Astrocyte (in vitro differentiated cells and primary cell): ENCODE measurements around the gene HMGA1.

Experiments used
- EZH2 ChIP-seq: IDR thresholded peaks from 2 replicates; pipeline ENCODE4 v1.6.1; 2012; ENCODE audit warnings: mild to moderate bottlenecking, low read length, inconsistent platforms; ENCODE audit not compliant: insufficient read depth
- TF ChIP-seq, protein P1 (sequence below): IDR thresholded peaks from 2 replicates; pipeline ENCODE4 v1.5.1; 2011; ENCODE audit warnings: low read depth, mild to moderate bottlenecking, inconsistent platforms, low read length, moderate library complexity; ENCODE audit not compliant: insufficient read depth

DNA sequence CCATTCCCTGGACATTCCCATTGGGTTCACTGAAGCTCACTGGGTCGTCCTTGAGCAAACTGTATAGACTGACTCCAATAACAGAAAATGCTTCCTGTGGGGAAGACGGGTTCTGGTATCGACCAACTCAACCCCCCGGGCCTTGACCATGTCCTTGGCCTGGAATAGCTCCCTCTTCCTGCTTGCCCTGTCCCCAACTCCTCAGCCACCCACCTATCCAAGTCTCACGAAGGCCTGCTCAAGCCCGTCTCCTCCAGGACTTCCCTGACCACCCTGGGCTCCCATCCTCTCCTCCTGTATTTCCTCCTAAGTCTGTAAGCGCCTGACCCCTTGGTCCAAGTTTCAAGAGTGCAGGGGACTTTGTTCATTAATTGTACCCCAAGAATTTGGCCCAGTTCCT, 2.8 kb upstream of the HMGA1 start:
- TF ChIP-seq, protein P1, sequence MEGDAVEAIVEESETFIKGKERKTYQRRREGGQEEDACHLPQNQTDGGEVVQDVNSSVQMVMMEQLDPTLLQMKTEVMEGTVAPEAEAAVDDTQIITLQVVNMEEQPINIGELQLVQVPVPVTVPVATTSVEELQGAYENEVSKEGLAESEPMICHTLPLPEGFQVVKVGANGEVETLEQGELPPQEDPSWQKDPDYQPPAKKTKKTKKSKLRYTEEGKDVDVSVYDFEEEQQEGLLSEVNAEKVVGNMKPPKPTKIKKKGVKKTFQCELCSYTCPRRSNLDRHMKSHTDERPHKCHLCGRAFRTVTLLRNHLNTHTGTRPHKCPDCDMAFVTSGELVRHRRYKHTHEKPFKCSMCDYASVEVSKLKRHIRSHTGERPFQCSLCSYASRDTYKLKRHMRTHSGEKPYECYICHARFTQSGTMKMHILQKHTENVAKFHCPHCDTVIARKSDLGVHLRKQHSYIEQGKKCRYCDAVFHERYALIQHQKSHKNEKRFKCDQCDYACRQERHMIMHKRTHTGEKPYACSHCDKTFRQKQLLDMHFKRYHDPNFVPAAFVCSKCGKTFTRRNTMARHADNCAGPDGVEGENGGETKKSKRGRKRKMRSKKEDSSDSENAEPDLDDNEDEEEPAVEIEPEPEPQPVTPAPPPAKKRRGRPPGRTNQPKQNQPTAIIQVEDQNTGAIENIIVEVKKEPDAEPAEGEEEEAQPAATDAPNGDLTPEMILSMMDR, result no peak
- TF ChIP-seq EZH2, result no peak
